AG04450 (cell line): ENCODE results near the gene LRP1B. TPM values are rescaled to one million over a fixed set of nuclear protein-coding genes. Genes with fewer than 3 reads are reported as not detected.
"Not testable (repeated sequence)": the region's sequence is repeated elsewhere in the genome, so short reads cannot be mapped to it uniquely, and the experiment has no call there.

Experiments used
- CTCF ChIA-PET: fragments of 300-600, 350-600 bp; formaldehyde crosslinking; extraction: SDS; loops from one replicate; lab custom pipeline; 2022; ENCODE audit warnings: antibody characterized with exemption, inconsistent platforms; lab: Charles Lee
- POLR2A ChIA-PET: fragments of 350-600 bp; formaldehyde crosslinking; extraction: SDS; loops from one replicate; lab custom pipeline; 2021; ENCODE audit warnings: antibody characterized with exemption, inconsistent platforms; lab: Yijun Ruan, JAX
- DNase-seq: peaks from one replicate; pipeline ENCODE4 v3.0.0-alpha.2; 2011; ENCODE audit warnings: low read depth, low spot score
- H3K27ac ChIP-seq: one replicate; pipeline ENCODE4 v1.5.1; 2012; ENCODE audit warnings: low read depth, low read length, control low read depth
- H3K27me3 ChIP-seq: one replicate; pipeline ENCODE4 v1.6.0; 2012; ENCODE audit warnings: low read length; ENCODE audit not compliant: control insufficient read depth, insufficient read depth
- H3K4me3 ChIP-seq: 2 replicates; pipeline ENCODE4 v1.5.1; 2011; ENCODE audit warnings: mild to moderate bottlenecking, low read depth, low read length, control low read depth
- H3K9me3 ChIP-seq: 2 replicates; pipeline ENCODE4 v1.5.1; 2012; ENCODE audit warnings: low read length; ENCODE audit not compliant: control insufficient read depth, insufficient read depth
- CTCF ChIP-seq: IDR thresholded peaks from 2 replicates; pipeline ENCODE4 v1.5.1; 2011; ENCODE audit warnings: low read depth, low read length, control low read depth, inconsistent platforms
- polyA plus RNA-seq: library from polyadenylated mRNA; depleted of rRNA; stranded (reverse); fragments of >200 nt; gene quantifications from 2 replicates; pipeline ENCODE4 v1.2.3, GENCODE V29; 2011

LRP1B gene
- polyA plus RNA-seq, 1 experiment = 0.15 TPM

- POLR2A ChIA-PET = no interaction called here
- H3K27ac ChIP-seq = no peak overlapping the region
- no peaks in the 10 kb centered on the region for H3K27me3 ChIP-seq
- no peak for TF ChIP-seq CTCF
- DNase-seq = no peak
- H3K4me3 ChIP-seq = no peak overlapping the region
- CTCF ChIA-PET = no interaction called here
- no peaks in the 10 kb centered on the region for H3K9me3 ChIP-seq
These were observed 1578.2 kb downstream of the LRP1B start for GRCh38 chr2:140552634-140553033.

- CTCF ChIA-PET = no interaction called here
- DNase-seq = no peak
- POLR2A ChIA-PET = no interaction called here
- no peak for TF ChIP-seq CTCF
- Histone ChIP-seq H3K9me3 (no peaks in the 10 kb centered on the region), H3K27me3 (no peaks in the 10 kb centered on the region), H3K4me3 (no peak overlapping the region), H3K27ac (no peak overlapping the region)
These were observed 1579.5 kb downstream of the LRP1B start for GRCh38 chr2:140551287-140551686.

- no peak for TF ChIP-seq CTCF
- POLR2A ChIA-PET = no interaction called here
- H3K27ac ChIP-seq = no peak overlapping the region
- no peak overlapping the region for H3K4me3 ChIP-seq
- no peak for DNase-seq
- no peaks in the 10 kb centered on the region for H3K27me3 ChIP-seq
- H3K9me3 ChIP-seq = no peaks in the 10 kb centered on the region
- CTCF ChIA-PET = no interaction called here
These were observed 1580.0 kb downstream of the LRP1B start for GRCh38 chr2:140550821-140551220.

- DNase-seq, H3K27ac ChIP-seq, H3K27me3 ChIP-seq, H3K4me3 ChIP-seq, H3K9me3 ChIP-seq, CTCF ChIA-PET: not testable (repeated sequence)
- POLR2A ChIA-PET = interaction anchor here (0.6 kb wide), 1 partner anchor 18 kb away, joined by 4 read pairs; no protein-coding TSS in a partner anchor
These were observed 1586.0 kb downstream of the LRP1B start for GRCh38 chr2:140544769-140545168.

- Histone ChIP-seq H3K4me3 (no peak overlapping the region), H3K27me3 (no peaks in the 10 kb centered on the region), H3K27ac (no peak overlapping the region), H3K9me3 (no peaks in the 10 kb centered on the region)
- ChIA-PET POLR2A (no interaction called here), CTCF (no interaction called here)
- DNase-seq = no peak
- no peak for TF ChIP-seq CTCF
These were observed 1588.2 kb downstream of the LRP1B start for GRCh38 chr2:140542627-140543026.
